ENCODE data around the gene GINS2.

GRCh38 chr16:85728879-85729278, 40.1 kb upstream of the GINS2 start:
- TF ChIP-seq, protein P1, sequence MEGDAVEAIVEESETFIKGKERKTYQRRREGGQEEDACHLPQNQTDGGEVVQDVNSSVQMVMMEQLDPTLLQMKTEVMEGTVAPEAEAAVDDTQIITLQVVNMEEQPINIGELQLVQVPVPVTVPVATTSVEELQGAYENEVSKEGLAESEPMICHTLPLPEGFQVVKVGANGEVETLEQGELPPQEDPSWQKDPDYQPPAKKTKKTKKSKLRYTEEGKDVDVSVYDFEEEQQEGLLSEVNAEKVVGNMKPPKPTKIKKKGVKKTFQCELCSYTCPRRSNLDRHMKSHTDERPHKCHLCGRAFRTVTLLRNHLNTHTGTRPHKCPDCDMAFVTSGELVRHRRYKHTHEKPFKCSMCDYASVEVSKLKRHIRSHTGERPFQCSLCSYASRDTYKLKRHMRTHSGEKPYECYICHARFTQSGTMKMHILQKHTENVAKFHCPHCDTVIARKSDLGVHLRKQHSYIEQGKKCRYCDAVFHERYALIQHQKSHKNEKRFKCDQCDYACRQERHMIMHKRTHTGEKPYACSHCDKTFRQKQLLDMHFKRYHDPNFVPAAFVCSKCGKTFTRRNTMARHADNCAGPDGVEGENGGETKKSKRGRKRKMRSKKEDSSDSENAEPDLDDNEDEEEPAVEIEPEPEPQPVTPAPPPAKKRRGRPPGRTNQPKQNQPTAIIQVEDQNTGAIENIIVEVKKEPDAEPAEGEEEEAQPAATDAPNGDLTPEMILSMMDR (IDR thresholded peaks at IDR 0.05): no peak
- TF ChIP-seq POLR2A (IDR thresholded peaks at IDR 0.05) (no peak), EP300 (IDR thresholded peaks at IDR 0.05) (no peak)

Measured in stomach (tissue), 4 donors.